Uterus (tissue), 2 donors: ENCODE results near the gene DGKD.

Experiments
- POLR2A ChIP-seq, 2 donors: fragments of 450-650 bp; IDR thresholded peaks; one replicate each; pipeline ENCODE4 v1.6.1; 2016; ENCODE audit warnings: antibody characterized with exemption in 2 of 2, mild to moderate bottlenecking in 1 of 2, moderate library complexity in 1 of 2
- TF ChIP-seq, protein P1 (sequence below), 4 experiments: fragments of 200-600 bp in 2 of 4; fragments of 450-650 bp in 2 of 4; sonication (generic) in 2 of 4; IDR thresholded peaks; one replicate each; pipeline ENCODE4 v1.5.1; 2016 to 2019; ENCODE audit warnings: antibody characterized with exemption in 4 of 4, mild to moderate bottlenecking in 2 of 4, moderate library complexity in 1 of 4

DNA sequence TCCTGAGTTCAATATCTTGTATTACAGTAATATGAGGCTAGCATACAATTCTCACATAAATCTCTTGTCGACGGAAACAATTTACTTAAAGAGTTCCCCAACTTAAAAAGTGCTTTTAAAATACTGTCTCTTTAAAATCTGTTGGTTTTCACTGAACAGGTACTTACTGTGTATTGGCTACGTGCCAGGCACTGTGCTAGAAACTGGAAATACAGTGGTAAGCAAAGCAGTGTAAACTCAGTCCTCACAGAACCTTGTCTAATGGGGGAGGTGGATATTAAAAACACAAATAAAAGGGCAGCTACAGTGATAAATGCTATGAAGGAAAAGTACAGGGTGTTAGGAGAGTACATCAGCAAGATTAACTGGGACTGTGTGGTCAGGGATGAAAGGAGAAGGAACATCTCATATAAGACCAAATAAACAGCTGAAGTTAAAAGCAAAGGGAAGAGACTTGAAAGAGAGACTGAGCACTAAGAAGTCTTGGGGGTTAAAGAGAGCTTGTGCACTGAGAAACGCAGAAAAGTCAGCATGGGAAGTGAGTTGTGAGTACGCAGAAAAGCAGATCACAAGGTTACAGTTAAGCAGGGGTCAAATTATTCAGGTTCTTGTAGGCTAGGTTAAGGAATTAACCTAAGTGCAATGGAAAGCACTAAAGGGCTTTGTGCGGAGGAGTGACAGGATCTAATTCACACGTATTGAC, 159.8 kb downstream of the DGKD start:
- TF ChIP-seq, protein P1, sequence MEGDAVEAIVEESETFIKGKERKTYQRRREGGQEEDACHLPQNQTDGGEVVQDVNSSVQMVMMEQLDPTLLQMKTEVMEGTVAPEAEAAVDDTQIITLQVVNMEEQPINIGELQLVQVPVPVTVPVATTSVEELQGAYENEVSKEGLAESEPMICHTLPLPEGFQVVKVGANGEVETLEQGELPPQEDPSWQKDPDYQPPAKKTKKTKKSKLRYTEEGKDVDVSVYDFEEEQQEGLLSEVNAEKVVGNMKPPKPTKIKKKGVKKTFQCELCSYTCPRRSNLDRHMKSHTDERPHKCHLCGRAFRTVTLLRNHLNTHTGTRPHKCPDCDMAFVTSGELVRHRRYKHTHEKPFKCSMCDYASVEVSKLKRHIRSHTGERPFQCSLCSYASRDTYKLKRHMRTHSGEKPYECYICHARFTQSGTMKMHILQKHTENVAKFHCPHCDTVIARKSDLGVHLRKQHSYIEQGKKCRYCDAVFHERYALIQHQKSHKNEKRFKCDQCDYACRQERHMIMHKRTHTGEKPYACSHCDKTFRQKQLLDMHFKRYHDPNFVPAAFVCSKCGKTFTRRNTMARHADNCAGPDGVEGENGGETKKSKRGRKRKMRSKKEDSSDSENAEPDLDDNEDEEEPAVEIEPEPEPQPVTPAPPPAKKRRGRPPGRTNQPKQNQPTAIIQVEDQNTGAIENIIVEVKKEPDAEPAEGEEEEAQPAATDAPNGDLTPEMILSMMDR (IDR thresholded peaks at IDR 0.05): no peak
- TF ChIP-seq POLR2A (IDR thresholded peaks at IDR 0.05): no peak
